Measurements from ENCODE around the gene ELP2.
"Not testable (repeated sequence)": the region's sequence is repeated elsewhere in the genome, so short reads cannot be mapped to it uniquely, and the experiment has no call there.

The ELP2 gene

DNA sequence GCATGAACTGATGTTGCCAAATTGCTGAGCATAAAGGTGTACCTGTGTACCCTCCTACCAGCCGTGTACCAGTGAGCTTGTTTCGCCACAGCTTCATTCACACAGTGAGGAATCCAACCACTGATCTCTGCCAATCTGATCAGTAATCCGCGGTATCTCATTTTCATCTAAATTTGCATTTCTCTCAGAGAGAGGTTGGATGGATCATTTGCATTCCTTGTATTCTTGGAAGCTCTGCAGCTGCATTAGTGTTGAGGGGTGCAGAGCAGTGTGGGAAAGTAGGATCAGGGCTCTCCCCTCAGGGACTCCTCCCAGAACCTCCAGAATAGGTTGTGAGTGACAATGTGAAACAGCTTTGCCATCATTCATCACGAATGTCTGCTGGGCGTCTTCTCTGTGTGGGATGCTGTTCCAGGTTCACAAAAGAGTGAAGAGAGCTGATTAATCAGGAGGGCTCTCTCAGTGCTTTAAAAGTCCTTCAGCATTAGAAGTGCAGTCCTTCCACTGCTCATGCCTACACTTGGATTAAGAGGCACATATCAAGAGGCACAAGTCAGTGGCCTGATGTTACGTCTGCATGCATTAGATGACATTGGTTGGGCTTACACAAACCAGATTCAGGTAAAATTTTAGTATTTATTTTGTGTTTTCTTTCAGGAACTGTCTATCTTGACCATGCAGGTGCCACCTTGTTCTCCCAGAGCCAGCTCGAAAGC, 65.1 kb downstream of the ELP2 start:
- DNase-seq, result no peak

- DNase-seq, result no peak
Measured at GRCh38 chr18:36195427-36196122, 65.9 kb downstream of the ELP2 start.

DNA sequence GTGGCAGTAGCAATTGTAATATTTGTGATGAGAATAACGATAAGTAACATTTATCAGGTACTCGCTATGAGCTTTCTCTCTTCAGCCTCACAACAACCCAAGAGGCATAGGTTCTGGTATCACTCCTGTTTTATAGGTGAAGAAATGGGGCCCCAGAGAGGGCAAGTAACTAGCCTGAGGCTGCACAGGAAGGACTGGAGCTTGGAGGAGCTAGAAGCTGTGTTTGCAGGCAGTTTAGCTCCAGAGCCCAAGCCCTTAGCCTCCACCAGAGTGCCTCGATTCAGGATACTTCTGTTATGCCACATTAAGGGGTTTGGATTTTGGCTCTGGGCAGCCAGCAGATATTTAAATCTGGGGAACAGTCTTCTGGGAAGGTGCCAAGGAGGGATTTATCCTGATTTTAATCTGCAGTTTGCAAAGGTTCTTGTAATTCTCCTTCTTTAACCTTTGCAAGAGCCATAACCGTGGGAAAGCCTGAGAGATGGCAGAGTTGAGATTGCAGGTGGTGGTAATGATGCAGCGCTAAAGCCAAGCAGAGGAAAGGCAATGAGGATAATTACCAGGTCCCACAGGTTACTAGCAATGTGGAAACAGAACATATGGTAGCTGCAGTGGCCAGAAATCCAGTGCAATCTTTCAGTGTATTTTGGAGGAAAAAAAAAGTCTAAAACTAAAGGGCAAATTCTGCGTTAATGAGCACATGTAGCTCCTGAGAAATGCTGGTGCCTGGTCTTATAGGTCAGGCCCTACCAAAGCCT, 66.7 kb downstream of the ELP2 start:
- DNase-seq, result no peak

DNA sequence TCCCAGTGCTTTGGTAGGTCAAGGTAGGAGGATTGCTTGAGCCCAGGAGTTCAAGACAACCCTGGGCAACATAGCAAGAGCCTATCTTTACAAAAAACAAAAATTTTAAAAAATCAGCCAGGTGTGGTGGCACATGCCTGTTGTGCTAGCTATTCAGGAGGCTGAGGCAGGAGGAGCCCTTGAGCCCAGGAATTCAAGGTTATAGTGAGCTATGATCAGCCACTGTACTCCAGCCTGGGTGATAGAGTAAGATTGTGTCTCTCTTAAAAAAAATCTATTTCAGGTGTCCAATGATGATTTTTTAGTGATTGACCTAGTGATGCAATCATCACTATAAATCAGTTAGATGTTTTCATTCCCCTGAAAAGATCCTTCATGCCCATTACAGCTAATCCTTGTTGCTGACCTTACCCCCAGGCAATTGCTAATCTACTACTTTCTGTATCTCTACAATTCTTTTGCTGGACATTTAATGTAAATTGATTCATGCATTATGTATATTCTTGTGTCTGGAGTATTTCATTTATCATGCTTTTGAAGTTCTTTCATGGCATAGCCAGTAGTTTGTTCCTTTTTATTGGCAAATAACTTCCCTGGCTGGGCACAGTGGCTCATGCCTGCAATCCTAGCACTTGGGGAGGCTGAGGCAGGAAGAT, 67.9 kb downstream of the ELP2 start:
- DNase-seq, result no peak

GRCh38 chr18:36199691-36200295, 70.1 kb downstream of the ELP2 start:
- no peak for DNase-seq

DNA sequence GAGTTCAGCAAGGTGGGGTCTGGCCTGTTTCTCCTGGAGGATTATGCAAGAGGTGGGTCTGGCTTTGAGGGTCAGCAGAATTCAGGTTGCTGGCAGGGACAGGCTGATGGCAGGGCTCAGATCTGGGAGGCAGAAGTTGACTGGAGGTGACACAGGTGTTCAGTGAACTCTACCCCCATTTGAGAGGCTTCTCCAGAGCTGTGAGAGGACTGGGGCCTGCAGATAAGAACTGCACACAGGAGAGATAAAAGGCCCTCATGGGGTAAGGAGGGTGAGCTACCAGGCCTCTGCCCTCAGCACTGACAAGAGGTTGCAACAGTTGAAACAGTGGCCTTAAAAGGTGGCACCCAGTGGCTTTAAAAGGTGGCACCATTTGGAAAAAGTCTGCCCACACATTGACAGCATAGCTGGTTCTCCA, 70.7 kb downstream of the ELP2 start:
- no peak for DNase-seq

GRCh38 chr18:36201765-36202164, 72.1 kb downstream of the ELP2 start:
- no peak for DNase-seq

GRCh38 chr18:36203360-36203895, 73.7 kb downstream of the ELP2 start:
- DNase-seq, result no peak

- DNase-seq, result no peak
Measured at GRCh38 chr18:36205166-36205565, 75.5 kb downstream of the ELP2 start.

DNA sequence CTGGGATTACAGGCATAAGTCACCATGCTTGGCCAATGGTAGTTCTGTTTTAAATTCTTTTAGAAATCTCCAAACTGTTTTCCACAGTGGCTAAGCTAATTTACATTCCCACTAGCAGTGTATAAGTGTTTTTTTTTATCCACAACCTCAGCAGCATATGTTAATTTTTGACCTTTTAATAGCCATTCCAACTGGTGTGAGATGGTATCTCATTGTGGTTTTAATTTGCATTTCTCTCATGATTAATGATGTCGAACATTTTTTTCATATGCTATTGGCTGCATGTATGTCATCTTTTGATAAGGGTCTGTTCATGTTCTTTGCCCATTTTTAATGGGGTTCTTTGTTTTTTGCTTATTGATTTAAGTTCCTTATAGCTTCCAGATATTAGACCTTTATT, 77.6 kb downstream of the ELP2 start:
- no peak for DNase-seq

DNA sequence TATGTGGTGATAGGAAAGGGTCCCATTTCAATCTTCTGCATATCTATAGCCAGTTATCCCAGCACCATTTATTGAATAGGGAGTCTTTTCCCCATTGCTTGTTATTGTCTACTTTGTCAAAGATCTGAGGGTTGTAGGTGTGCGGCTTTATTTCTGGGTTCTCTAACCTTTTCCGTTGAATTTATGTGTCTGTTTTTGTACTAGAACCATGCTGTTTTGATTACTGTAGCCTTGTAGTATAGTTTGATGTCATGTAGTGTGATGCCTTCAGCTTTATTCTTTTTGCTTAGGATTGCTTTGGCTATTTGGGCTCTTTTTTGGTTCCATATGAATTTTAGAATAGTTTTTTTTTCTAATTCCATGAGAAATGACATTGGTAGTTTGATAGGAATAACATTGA, 78.3 kb downstream of the ELP2 start:
- DNase-seq, result not testable (repeated sequence)

GRCh38 chr18:36211612-36212065, 81.9 kb downstream of the ELP2 start:
- DNase-seq, result no peak

DNA sequence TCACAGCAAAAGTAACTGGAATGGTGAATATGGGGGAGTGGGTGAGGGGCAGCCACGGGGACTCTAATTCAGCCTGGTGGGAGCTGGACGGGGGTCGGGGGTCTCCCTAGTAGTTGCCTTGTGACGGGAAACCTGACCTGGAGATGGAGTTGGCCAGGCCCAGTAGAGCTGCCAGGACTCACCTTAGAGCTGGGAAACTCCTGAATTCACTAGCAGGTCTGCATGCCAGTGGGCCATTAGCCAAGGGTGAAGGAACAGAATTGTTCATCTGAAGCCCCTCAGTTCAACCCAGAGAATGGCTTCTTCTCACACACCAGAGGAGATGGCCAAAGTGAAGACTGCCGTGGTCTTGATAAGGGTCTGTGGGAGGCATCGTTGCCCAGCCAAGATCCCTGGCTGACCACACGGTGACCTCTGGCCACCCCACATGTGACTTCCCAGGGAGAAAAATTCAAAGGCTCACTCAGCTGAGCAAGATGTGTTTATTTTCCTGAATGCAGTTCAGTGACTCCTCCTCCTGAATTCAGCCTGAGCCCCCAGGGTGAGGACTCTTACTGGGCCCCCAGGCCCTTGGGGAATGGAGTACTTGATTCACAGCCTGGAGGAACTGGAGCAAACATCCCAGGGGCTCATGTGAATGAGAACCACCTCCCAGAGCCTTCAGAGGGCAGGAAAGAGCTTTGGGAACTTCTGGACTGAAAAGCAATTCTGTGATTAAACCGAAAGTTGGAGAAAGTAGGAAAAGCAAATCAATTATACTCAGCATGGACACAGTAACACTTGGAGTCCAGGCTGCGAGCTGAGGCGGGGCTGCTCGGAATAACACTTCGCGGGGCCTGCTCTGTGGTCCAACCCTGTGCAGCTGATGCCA, 82.8 kb downstream of the ELP2 start:
- no peak for DNase-seq

GRCh38 chr18:36214811-36215210, 85.1 kb downstream of the ELP2 start:
- no peak for DNase-seq

DNA sequence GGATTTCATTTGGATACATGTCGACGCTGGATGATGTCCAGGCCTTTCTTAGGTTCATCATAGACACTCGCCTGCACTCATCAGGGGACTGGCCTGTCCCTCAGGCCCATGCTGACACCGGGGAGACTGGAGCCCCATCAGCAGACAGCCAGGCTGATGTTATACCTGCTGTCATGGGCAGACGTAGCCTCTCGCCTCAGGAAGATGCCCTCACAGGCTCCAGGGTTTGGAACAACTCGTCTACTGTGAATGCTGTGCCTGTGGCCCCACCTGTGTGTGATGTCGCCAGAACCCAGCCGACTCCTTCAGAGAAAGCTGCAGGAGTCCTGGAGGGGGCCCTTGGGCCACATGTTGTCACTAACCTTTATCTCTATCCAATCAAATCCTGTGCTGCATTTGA, 85.9 kb downstream of the ELP2 start:
- DNase-seq, result no peak

GRCh38 chr18:36217348-36217747, 87.6 kb downstream of the ELP2 start:
- DNase-seq, result no peak

- no peak for DNase-seq
Measured at GRCh38 chr18:36229188-36229587, 99.5 kb downstream of the ELP2 start.

Data from NCI-H1105 treated with DMSO at 0.1 percent for 48 hours (cell line).